CD8-positive, alpha-beta memory T cell (primary cell): ENCODE results near the gene CDKN2C. TPM values are rescaled to one million over a fixed set of nuclear protein-coding genes. Genes with fewer than 3 reads are reported as not detected.

Source experiments
- CTCF ChIA-PET: fragments of 350-600 bp; sonication (Branson Sonifier 250); formaldehyde crosslinking; loops from one replicate; lab custom pipeline; 2021; ENCODE audit warnings: antibody characterized with exemption; lab: Charles Lee
- POLR2A ChIA-PET: fragments of 350-600 bp; sonication (Branson Sonifier 250); formaldehyde crosslinking; loops from one replicate; lab custom pipeline; 2021; ENCODE audit warnings: antibody characterized with exemption; lab: Charles Lee
- DNase-seq, 5 donors: peaks; one replicate each; pipeline versions ENCODE4 v3.0.0 to v3.0.0-alpha.2; 2020 to 2022; ENCODE audit warnings: mixed read lengths in 1 of 5
- H3K27ac ChIP-seq: one replicate; pipeline ENCODE4 v1.7.0; 2013; ENCODE audit warnings: low read depth, mild to moderate bottlenecking, low read length, moderate library complexity
- H3K27me3 ChIP-seq: 2 replicates; pipeline ENCODE4 v1.7.0; 2013; ENCODE audit warnings: low read length, mild to moderate bottlenecking; ENCODE audit not compliant: insufficient read depth, poor library complexity, severe bottlenecking
- H3K36me3 ChIP-seq: 2 replicates; pipeline ENCODE4 v1.7.0; 2013; ENCODE audit warnings: mild to moderate bottlenecking, low read length, moderate library complexity; ENCODE audit not compliant: insufficient read depth
- H3K4me1 ChIP-seq: 2 replicates; pipeline ENCODE4 v1.7.0; 2013; ENCODE audit warnings: mild to moderate bottlenecking, low read length, moderate library complexity; ENCODE audit not compliant: insufficient read depth
- H3K4me3 ChIP-seq: 2 replicates; pipeline ENCODE4 v1.7.0; 2013; ENCODE audit warnings: mild to moderate bottlenecking, low read length
- H3K9me3 ChIP-seq: 2 replicates; pipeline ENCODE4 v1.7.0; 2013; ENCODE audit warnings: mild to moderate bottlenecking, low read length
- H3K27ac Mint-ChIP-seq, 8 donors: one replicate each; pipeline ENCODE4 v1.8.0; 2020 to 2021; ENCODE audit warnings: mixed read lengths in 8 of 8, mild to moderate bottlenecking in 6 of 8, inconsistent platforms in 3 of 8, moderate library complexity in 3 of 8
- H3K27me3 Mint-ChIP-seq, 2 donors: one replicate each; pipeline ENCODE4 v1.8.0; 2020 to 2021; ENCODE audit warnings: mixed read lengths in 2 of 2, mild to moderate bottlenecking in 1 of 2, moderate library complexity in 1 of 2
- H3K36me3 Mint-ChIP-seq, 3 donors: one replicate each; pipeline ENCODE4 v1.8.0; 2020 to 2021; ENCODE audit warnings: mixed read lengths in 3 of 3, inconsistent platforms in 1 of 3, mild to moderate bottlenecking in 1 of 3
- H3K4me1 Mint-ChIP-seq, 3 donors: one replicate each; pipeline ENCODE4 v1.8.0; 2020 to 2021; ENCODE audit warnings: mixed read lengths in 3 of 3, inconsistent platforms in 1 of 3, mild to moderate bottlenecking in 1 of 3
- H3K4me3 Mint-ChIP-seq, 7 donors: one replicate each; pipeline ENCODE4 v1.8.0; 2020 to 2021; ENCODE audit warnings: mixed read lengths in 7 of 7, mild to moderate bottlenecking in 6 of 7, moderate library complexity in 4 of 7, inconsistent platforms in 2 of 7
- H3K9me3 Mint-ChIP-seq, 5 donors: one replicate each; pipeline ENCODE4 v1.8.0; 2020 to 2022; ENCODE audit warnings: mixed read lengths in 5 of 5, mild to moderate bottlenecking in 3 of 5, moderate library complexity in 2 of 5, inconsistent platforms in 1 of 5
- polyA plus RNA-seq: library from polyadenylated mRNA; unstranded; fragments of 300-500 nt; fragmentation: Illumina TruSeq; gene quantifications from one replicate; pipeline ENCODE4 v1.2.3, GENCODE V29; 2021
- total RNA-seq, 2 experiments: library from RNA; stranded (reverse); gene quantifications; one replicate each; pipeline ENCODE4 v1.2.3, GENCODE V29; 2021

The CDKN2C gene
- total and polyA plus RNA-seq, 3 experiments from 2014 or later = 6.5 to 9.9 (median 6.6) TPM

DNA sequence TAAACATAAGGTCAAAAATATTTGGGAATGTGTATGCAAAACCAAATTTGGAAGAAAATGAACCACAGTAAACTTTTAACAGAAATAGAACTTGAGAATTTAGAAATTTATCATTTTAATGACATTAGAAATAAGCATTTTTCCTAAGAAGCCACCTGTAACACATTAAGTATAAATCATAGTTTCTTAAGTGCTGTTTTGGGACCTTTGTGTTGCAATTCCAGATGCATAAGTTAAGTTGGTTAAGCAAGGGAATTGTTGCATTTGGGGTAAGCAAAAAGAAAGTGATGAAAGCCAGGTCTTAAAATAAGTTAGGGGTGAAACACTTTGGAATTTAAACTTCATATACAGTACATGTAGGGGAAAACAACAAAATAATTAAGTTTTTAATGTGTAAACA is 49.8 kb downstream of the CDKN2C start:
- Mint-ChIP-seq H3K4me3 (no peak overlapping the region), H3K9me3 (peaks cover 0 to 5% (median 0%) of the 10 kb centered on the region in 5 donors), H3K4me1 (no peaks in the 10 kb centered on the region), H3K36me3 (no peaks in the 10 kb centered on the region), H3K27me3 (peaks cover 5 to 27% of the 10 kb centered on the region in 2 donors), H3K27ac (no peak overlapping the region)
- Histone ChIP-seq H3K9me3 (no peaks in the 10 kb centered on the region), H3K36me3 (no peaks in the 10 kb centered on the region), H3K27me3 (no peaks in the 10 kb centered on the region), H3K4me3 (no peak overlapping the region), H3K4me1 (no peaks in the 10 kb centered on the region), H3K27ac (no peak overlapping the region)
- no peak for DNase-seq
- ChIA-PET POLR2A (no interaction called here), CTCF (interaction anchor here (1.1 kb wide), 1 partner anchor 51 kb away, joined by 3 read pairs; no protein-coding TSS in a partner anchor)

Other genes with a start within 250 kb of the CDKN2C start
- 10 to 100 TPM; 78.2 to 87.1 TPM for gene FAF1, start 10.0 kb upstream of the CDKN2C start, total RNA-seq
- 66.4 TPM for gene FAF1, start 10.0 kb upstream of the CDKN2C start, polyA plus RNA-seq
- gene C1orf185, start 132.0 kb downstream of the CDKN2C start, total RNA-seq = not detected
- gene C1orf185, start 132.0 kb downstream of the CDKN2C start, polyA plus RNA-seq = not detected